GM10266 (cell line): ENCODE results near the gene NRXN3.

Experiments used
- DNase-seq: peaks from one replicate; pipeline ENCODE4 v3.0.0; 2012; ENCODE audit errors: extremely low spot score
- CTCF ChIP-seq: IDR thresholded peaks from 2 replicates; pipeline ENCODE4 v1.5.1; 2012; ENCODE audit warnings: mild to moderate bottlenecking, low read depth; ENCODE audit not compliant: control insufficient read depth, insufficient read depth; ENCODE audit errors: missing control alignments

NRXN3 gene

DNA sequence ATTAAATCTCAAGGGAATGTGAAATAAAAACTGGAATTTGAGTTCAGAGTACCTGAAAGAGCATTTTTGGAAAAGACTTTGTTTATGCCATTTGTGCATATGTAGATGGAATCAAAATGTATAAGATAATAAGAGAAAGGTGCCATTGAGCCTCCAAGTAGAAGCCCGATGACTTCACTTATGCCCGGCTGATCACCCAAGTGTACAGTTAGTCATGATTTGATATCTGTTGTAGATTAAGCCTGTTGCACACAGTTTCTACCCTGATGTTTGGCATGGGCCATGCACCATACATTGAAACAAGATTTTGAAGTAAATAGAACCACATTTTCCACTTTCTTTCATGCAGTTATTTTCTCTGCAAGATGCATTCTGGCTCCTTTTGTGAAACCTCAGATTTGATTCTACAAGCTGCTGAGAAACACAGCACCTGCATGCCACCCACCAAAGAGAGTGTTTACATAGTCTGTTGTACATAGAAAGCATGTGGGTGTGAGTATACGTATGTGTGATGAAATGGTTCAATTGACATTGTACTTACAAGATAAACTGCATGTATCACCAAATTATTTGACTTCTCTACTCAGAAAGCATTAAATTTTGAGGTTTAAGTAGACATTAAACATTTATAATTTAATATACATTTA is 1268.6 kb downstream of the NRXN3 start:
- no peak for DNase-seq
- no peak for TF ChIP-seq CTCF

DNA sequence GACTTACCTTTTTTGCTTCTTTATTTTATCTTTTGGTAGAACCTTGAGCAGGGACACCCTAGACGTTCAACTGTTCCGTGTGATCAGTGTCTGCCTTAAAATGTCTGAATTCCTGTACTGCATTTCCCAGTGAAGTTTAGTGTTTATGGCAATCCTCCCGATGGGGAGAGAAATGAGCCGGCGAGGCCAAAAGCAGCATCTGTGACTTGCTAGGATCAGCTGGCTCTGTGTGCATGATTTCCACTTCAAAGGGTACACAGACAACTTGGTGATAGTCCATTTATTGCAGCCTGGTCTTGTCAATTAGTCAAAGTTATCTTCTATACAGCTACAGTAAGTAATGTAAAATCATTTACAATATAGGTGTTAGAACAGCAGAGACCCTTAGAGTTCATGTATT is 1272.6 kb downstream of the NRXN3 start:
- TF ChIP-seq CTCF: no peak
- DNase-seq: no peak

- no peak for TF ChIP-seq CTCF
- DNase-seq: no peak
Observed at GRCh38 chr14:79443602-79444001, 1273.4 kb downstream of the NRXN3 start.

- no peak for TF ChIP-seq CTCF
- DNase-seq: no peak
Observed at GRCh38 chr14:79448960-79449359, 1278.8 kb downstream of the NRXN3 start.

GRCh38 chr14:79451601-79452000 is 1281.4 kb downstream of the NRXN3 start:
- DNase-seq: no peak
- TF ChIP-seq CTCF: no peak

- DNase-seq: no peak
- no peak for TF ChIP-seq CTCF
Observed at GRCh38 chr14:79453276-79453675, 1283.1 kb downstream of the NRXN3 start.

DNA sequence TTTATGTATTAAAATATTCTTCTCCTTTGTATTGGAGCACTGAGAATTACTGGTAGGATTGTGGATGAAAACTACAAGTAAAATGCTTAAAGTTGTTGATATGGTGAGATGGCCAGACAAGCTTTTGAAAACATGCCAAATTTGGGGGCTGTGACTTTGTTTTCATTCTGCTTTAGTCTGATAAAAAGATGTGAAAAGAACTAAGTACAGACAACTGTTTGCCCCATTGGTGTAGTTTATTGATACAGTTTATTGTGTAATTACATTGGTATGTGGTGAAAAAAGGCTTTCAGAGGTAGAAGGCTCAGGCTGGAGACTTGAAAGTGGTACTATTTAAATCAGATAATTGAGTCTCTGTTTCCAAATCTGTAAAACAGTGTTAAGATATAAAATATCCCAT is 1294.3 kb downstream of the NRXN3 start:
- TF ChIP-seq CTCF: no peak
- DNase-seq: no peak
